Nephron (organoid): ENCODE measurements around the gene INCENP.
"Not testable (repeated sequence)": the region's sequence is repeated elsewhere in the genome, so short reads cannot be mapped to it uniquely, and the experiment has no call there.

Source experiments
- H3K27ac Mint-ChIP-seq, 3 experiments: 2 replicates each; pipeline ENCODE4 v1.8.0; 2020; ENCODE audit warnings: mixed read lengths in 3 of 3, mild to moderate bottlenecking in 2 of 3, moderate library complexity in 1 of 3
- H3K27me3 Mint-ChIP-seq: 2 replicates; pipeline ENCODE4 v1.8.0; 2021; ENCODE audit warnings: low read depth, mild to moderate bottlenecking, moderate library complexity, mixed read lengths
- H3K36me3 Mint-ChIP-seq: 2 replicates; pipeline ENCODE4 v1.8.0; 2020; ENCODE audit warnings: low read depth, mixed read lengths
- H3K4me1 Mint-ChIP-seq: 2 replicates; pipeline ENCODE4 v1.8.0; 2020; ENCODE audit warnings: mixed read lengths
- H3K4me3 Mint-ChIP-seq, 3 experiments: 2 replicates each; pipeline ENCODE4 v1.8.0; 2020; ENCODE audit warnings: mild to moderate bottlenecking in 3 of 3, mixed read lengths in 3 of 3, moderate library complexity in 2 of 3
- H3K9me3 Mint-ChIP-seq: 2 replicates; pipeline ENCODE4 v1.8.0; 2020; ENCODE audit warnings: mixed read lengths
- CTCF ChIP-seq, 3 experiments: fragments of 200-600 bp; sonication (generic); IDR thresholded peaks; one replicate each; pipeline ENCODE4 v1.5.0; 2021; ENCODE audit warnings: antibody characterized with exemption in 3 of 3; ENCODE audit not compliant: unreplicated experiment in 3 of 3

INCENP gene

GRCh38 chr11:62190011-62190410 lies 66.2 kb downstream of the INCENP start, which contains the start of gene SCGB1D1:
Gene SCGB1D1, plus strand, starts transcription at chr11:62190216. Its CDS starts 69 bp downstream, at chr11:62190285.
- TF ChIP-seq CTCF (IDR thresholded peaks at IDR 0.05; ENCODE audit: unreplicated experiment in 3 of 3) = no peak
- H3K4me1 Mint-ChIP-seq = no peaks in the 10 kb centered on the region
- H3K36me3 Mint-ChIP-seq = no peaks in the 10 kb centered on the region
- no peak within 1 kb of the TSS for H3K4me3 Mint-ChIP-seq
- no peaks in the 10 kb centered on the region for H3K9me3 Mint-ChIP-seq
- peaks cover 47% of the 10 kb centered on the region for H3K27me3 Mint-ChIP-seq
- H3K27ac Mint-ChIP-seq = no peak within 1 kb of the TSS

- no peak for TF ChIP-seq CTCF (IDR thresholded peaks at IDR 0.05; ENCODE audit: unreplicated experiment in 3 of 3)
- no peak overlapping the region for H3K27ac Mint-ChIP-seq
Observed at GRCh38 chr11:62193952-62194351, 70.1 kb downstream of the INCENP start.

GRCh38 chr11:62195010-62195409 lies 71.2 kb downstream of the INCENP start:
- H3K9me3 Mint-ChIP-seq, H3K4me3 Mint-ChIP-seq, H3K36me3 Mint-ChIP-seq, H3K27ac Mint-ChIP-seq, H3K4me1 Mint-ChIP-seq: not testable (repeated sequence)
- H3K27me3 Mint-ChIP-seq = peaks cover 51% of the 10 kb centered on the region

More at GRCh38 chr11:62193952-62194351, 70.1 kb downstream of the INCENP start:
- peaks cover 53% of the 10 kb centered on the region for H3K27me3 Mint-ChIP-seq
- no peaks in the 10 kb centered on the region for H3K36me3 Mint-ChIP-seq
- no peaks in the 10 kb centered on the region for H3K9me3 Mint-ChIP-seq
- H3K4me3 Mint-ChIP-seq = no peak overlapping the region
- H3K4me1 Mint-ChIP-seq = no peaks in the 10 kb centered on the region

GRCh38 chr11:62195945-62196344 lies 72.1 kb downstream of the INCENP start:
- H3K4me3 Mint-ChIP-seq = no peak overlapping the region
- no peaks in the 10 kb centered on the region for H3K36me3 Mint-ChIP-seq
- H3K9me3 Mint-ChIP-seq = no peaks in the 10 kb centered on the region
- H3K27ac Mint-ChIP-seq = no peak overlapping the region
- peaks cover 53% of the 10 kb centered on the region for H3K27me3 Mint-ChIP-seq
- TF ChIP-seq CTCF (IDR thresholded peaks at IDR 0.05; ENCODE audit: unreplicated experiment in 3 of 3) = no peak
- H3K4me1 Mint-ChIP-seq = no peaks in the 10 kb centered on the region

DNA sequence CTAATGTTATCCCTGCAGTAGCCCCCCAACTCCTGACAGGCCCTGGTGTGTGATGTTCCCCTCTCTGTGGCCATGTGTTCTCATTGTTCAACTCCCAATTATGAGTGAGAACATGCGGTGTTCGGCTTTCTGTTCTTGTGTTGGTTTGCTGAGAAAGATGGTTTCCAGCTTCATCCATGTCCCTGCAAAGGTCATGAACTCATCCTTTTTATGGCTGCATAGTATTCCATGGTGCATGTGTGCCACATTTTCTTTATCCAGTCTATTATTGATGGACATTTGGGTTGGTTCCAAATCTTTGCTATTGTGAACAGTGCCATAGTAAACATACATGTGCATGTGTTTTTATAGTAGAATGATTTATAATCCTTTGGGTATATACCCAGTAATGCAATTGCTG lies 73.6 kb downstream of the INCENP start:
- H3K4me3 Mint-ChIP-seq, H3K36me3 Mint-ChIP-seq, H3K9me3 Mint-ChIP-seq, H3K27ac Mint-ChIP-seq, H3K4me1 Mint-ChIP-seq: not testable (repeated sequence)
- H3K27me3 Mint-ChIP-seq = peaks cover 40% of the 10 kb centered on the region

DNA sequence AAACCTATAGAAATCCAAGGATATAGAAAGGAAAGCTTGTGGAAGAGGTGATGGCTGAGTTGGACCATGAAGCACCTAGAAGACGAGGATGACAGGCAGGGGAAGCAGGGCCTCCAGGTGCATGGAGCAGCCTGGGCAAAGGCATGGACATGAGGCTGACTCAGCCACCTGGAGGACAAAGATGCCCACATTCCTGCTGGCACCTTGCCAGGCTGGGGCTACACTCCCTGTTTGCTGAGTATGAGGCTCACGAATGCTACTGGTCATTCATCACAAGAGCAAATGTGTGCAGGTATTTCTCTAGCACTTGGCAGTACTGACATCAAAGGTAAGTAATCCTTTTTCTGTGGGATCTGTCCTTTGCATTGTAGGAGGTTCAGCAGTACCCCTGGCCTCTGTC lies 77.6 kb downstream of the INCENP start:
- no peak overlapping the region for H3K27ac Mint-ChIP-seq
- TF ChIP-seq CTCF (IDR thresholded peaks at IDR 0.05; ENCODE audit: unreplicated experiment in 3 of 3) = no peak
- H3K36me3 Mint-ChIP-seq = no peaks in the 10 kb centered on the region
- H3K4me1 Mint-ChIP-seq = no peaks in the 10 kb centered on the region
- no peaks in the 10 kb centered on the region for H3K9me3 Mint-ChIP-seq
- H3K4me3 Mint-ChIP-seq = no peak overlapping the region
- H3K27me3 Mint-ChIP-seq = peaks cover 25% of the 10 kb centered on the region
